Activated CD8-positive, alpha-beta memory T cell treated with anti-CD3 and anti-CD28 coated beads, Interleukin-2, amount 50 U/mL, for 24 hours (primary cell): ENCODE results near the gene KCTD2.
"Not testable (repeated sequence)": the region's sequence is repeated elsewhere in the genome, so short reads cannot be mapped to it uniquely, and the experiment has no call there.

Source experiments
- DNase-seq: peaks from one replicate; pipeline ENCODE4 v3.0.0-alpha.2; 2020; ENCODE audit errors: extremely low read depth

KCTD2 gene

DNA sequence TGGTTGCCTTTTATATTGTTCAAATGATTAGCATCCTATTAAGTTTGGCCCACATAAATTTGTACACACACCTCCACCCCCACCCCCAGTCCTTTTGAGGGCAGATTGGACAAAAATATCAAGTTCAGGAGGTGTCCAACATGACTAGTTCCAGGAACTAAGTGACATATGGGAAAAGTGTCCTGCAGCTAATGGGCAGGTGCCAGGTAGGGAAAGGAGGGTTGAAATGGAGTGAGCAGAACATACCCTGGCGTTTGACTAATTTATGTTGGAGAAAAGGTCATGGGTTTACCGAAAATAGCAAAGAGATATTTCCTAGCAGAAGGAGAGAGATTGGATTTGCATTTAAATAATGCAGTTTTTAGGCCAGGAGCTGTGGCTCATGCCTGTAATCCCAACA lies 4.9 kb downstream of the KCTD2 start:
- no peak for DNase-seq

DNA sequence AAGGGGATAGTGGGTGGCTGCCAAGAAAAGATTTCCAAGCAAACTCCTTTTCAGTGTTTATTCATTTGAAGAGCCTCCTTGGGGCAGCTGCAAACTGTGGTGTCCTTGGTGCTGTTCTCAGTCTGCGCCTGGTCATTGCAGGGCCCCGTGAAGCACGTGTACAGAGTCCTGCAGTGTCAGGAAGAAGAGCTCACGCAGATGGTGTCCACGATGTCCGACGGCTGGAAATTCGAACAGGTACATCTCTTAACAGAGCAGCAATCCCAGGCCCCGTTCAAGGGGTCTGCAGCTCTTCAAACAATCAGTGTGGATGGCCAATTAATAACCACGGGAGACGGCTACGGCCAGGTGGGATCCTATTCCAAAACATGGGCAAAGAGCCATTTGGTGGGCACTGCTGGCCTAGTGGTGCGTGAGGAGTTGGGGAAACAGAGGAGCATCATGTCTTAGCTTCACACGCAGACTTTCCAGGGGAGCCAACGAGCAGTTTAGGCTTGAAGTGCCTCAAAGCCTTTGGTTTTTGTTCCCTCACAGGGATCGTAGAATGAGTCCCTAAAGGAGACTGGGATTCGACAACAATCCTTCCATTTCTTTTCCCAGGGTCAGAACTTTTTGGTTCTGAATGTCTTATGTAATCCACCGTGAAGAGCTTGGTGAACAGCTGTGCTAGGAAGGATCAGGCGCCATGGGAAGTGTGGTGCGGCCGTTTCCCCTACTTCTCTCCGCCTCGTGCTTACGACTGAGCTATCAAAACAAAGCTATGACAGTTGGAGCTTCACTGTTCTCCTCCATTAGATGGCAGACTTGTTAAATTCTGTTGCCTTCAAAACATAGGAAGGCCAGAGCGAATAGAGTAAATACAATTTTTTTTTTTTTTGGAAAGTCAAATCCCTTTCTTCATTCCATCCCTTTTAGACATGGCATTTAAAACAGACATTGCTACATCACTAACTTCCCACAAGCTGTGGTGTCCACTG lies 12.6 kb downstream of the KCTD2 start:
- no peak for DNase-seq

GRCh38 chr17:75060434-75061054 lies 13.5 kb downstream of the KCTD2 start:
- no peak for DNase-seq

DNA sequence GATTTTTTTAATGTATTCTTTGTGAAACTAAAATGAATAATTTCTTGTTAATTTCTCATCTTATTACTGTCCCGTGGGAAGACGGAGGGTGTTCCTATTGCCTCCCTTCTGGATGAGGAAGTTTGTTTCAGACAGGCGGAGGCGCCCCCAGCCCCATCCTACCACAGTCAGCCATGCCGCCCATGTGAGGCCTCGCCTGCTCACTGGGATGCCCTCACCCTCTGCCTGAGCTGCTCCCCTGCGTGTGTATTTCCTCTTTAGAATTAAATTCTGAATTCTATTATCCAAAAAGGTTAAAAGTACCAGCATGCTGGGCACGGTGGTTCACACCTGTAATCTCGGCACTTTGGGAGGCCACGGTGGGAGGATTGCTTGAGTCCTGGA lies 14.0 kb downstream of the KCTD2 start:
- no peak for DNase-seq

GRCh38 chr17:75061618-75062017 lies 14.6 kb downstream of the KCTD2 start:
- DNase-seq, result no peak

DNA sequence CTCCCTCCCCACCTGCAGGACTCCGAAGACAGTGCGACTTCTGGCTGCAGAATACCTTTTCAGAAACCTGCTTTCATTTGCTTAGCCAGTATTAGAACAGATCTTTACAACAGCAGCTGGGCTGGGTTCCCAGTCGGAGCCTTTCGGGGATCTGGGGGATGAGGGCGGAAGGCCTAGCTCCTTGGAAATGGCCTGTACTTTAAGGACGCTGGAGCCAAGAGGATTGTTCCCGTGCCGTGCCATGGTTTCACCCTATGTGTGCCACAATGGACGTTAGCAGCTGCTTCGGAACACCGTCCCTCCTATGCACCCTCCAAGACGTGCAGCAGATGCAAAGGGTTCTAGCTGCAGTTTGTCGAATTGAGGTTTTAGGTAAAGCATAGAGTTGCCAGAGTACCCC lies 16.2 kb downstream of the KCTD2 start:
- no peak for DNase-seq

DNA sequence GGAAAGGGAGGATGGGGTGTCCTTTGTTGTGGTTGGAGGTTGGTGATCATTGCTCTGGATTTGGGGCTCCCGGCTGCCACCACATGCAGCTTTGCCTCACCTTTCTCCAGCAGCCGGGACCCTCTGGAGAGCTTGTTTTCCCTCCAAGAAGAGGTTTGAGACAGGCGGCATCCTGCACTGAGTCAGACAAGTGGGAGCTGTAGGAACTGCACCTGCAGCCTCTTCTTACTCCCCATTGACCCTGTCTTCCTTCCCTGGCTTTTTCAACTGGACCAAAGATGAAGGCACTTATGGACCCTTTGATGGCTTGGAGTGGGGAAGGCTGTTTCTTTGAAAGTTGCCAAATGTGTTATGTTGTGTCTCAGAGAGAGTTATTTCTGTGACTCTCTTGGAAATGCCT lies 16.6 kb downstream of the KCTD2 start:
- DNase-seq, result no peak

GRCh38 chr17:75064040-75064439 lies 17.0 kb downstream of the KCTD2 start:
- DNase-seq, result no peak

DNA sequence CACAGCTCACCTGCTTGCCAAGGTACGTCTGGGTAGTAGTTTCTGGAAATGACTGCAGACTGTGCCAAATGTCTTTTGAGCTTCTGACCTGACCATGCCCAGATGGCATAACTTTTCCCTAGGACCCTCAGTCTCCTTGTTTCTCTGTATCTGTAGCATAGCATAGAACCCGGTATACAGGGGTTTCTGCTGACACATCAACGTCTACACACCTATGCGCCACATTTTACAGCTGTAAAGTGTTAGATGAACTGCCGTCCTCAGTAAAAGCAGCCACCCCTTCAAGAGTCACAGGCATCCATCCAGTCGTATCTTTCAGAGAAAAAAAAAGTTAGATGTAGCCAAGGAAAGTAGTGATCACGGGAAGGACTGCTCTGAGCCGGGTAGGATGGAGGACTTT lies 17.4 kb downstream of the KCTD2 start:
- DNase-seq, result no peak

GRCh38 chr17:75064867-75065561 lies 18.0 kb downstream of the KCTD2 start:
- no peak for DNase-seq

DNA sequence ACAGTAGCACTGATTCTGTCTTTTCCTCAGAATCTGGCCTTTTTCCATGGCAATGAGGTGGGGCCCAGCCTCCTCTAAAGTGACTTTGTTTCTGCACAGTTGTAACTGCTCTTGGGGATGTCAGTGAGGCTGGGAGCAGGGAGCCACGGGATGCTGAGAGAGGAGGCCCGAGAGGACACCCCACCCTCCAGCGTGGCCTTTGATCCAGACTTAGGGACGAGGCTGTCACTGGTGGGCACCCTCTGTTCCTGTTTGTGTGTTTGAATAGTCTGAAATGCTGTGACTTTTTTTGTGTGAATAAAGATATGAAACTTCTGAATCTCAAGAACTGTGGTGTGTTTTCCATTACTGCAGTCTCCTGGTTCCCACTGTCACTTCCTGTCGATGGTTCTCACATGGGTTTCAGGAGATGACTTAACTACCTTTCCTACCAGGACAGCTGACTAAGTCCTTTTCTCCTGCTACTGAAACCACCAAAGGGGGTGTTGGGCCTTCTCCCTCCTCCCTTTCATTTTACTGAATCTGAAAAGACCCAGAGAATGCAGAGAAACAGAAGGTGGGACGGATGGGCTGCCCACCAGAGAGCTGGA lies 18.6 kb downstream of the KCTD2 start:
- no peak for DNase-seq

GRCh38 chr17:75067856-75068255 lies 20.8 kb downstream of the KCTD2 start:
- no peak for DNase-seq

- no peak for DNase-seq
Measured at GRCh38 chr17:75068750-75069149, 21.7 kb downstream of the KCTD2 start.

DNA sequence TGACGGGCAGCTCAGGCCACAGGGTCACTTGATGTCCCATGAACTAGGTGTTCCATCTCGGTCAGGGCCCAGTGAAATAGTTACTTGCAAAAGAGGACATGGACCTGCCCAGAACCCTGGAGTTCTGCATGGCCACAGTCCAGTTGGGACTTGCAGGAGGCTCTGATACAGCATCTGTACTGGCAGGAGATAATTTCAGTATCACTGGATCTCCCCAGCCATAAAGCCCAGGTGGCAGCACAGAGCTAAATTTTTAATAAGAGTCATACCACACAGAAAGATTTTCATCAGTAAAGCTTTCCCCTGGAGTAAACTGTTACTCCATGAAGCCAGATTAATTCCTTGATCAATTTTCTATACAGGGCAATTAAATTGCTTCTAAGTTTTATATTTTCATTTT lies 22.8 kb downstream of the KCTD2 start:
- no peak for DNase-seq

DNA sequence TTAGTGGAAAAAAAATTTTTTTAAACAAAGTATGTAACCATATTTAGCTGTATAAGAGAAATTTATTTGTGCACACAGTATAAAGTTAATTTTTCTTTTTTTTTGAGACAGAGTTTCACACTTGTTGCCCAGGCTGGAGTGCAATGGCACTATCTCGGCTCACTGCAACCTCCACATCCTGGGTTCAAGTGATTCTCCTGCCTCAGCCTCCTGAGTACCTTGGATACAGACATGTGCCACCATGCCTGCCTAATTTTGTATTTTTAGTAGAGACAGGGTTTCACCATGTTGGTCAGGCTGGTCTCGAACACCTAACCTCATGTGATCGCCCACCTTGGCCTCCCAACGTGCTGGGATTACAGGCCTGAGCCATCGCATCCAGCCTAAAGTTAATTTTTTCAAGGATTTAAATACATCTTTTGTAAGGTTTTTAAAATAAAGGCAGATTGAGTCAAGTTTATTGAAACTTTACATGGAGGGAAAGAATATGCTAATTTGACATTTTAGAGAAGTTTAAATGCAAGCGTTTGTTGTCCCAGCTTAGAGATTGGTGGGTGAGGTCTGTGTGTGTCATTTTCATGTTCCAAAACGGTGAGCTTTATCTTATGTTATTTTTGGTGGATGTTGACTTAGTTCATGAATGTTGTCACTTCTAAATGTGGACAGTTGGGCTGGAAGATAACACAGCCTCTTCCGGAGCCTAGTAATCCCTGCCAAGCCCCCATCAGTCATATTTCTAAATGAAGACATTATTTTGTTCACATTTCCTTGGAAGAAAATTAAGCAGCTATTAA lies 24.6 kb downstream of the KCTD2 start:
- not testable (repeated sequence) for DNase-seq

- DNase-seq, result not testable (repeated sequence)
Measured at GRCh38 chr17:75072909-75073308, 25.9 kb downstream of the KCTD2 start.

DNA sequence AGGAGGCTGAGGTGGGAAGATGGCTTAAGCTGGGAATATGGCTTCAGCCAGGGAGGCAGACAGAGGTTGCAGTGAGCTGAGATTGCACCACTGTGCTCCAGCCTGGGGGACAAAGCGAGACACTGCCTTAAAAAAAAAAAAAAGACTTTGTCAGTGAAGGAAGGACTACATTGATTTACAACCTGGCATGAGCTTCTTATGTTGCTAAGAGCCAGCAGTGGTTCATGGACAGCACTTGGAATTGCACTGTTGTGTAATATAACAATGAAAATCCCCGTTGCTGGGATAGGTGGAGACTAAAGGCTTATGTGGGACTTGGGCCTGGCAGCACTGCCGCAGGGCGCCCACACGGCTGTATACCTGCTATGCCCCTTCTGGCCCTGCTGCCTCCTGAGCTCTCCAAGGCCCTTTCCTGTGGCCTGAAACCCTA lies 26.6 kb downstream of the KCTD2 start:
- DNase-seq, result no peak

DNA sequence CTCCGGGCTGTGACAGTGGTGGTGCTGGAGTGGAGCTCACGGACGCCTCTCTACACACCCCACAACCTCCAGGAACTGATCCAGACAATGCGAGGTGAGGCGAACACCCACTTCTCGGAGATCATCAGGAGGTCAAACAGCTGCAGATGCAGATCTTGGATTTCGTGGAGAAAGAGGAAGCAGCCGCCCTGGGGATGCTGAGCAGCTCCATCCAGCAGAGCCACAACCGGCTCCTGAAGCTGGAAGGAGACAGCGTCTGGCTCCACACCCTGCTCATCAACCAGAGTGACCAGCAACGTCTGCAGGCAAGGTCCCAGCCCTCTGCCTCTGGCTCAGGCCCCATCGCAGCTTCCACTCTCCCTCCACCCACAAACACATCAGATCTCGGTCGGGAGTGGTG lies 27.5 kb downstream of the KCTD2 start:
- no peak for DNase-seq

DNA sequence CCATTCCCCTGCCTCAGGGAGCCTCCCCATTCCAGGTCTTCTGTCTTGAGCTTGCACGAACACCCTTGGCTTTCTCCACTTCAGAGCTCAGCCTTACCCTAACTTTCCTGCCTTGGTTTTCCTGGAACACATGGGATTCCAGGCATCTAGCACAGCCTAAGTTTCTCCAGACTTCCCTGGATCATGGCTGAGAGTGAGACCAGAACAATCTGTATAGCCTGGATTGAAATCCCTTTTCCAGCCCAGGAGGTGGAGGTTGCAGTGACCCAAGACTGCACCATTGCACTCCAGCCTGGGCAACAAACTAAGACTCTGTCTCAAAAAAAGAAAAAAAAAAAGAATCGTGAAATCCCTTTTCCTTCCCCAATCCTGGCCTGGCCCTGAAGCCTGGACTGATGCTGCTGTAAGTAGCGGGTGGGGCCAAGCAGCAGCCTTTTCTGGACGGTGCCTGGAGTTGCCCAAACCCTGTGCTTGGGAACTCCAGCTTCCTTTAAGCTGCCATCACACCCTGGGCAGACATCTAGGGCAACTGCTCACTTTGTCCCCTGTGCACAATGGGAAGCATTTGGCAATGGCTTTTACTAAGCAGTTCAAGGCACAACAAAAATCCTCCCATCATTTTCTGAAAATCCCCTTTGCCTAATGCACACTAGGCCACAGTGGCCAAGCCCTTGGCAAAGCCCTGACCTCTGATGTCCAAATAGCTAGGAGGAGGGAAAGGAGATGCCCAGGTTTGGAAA lies 28.7 kb downstream of the KCTD2 start:
- DNase-seq, result no peak

DNA sequence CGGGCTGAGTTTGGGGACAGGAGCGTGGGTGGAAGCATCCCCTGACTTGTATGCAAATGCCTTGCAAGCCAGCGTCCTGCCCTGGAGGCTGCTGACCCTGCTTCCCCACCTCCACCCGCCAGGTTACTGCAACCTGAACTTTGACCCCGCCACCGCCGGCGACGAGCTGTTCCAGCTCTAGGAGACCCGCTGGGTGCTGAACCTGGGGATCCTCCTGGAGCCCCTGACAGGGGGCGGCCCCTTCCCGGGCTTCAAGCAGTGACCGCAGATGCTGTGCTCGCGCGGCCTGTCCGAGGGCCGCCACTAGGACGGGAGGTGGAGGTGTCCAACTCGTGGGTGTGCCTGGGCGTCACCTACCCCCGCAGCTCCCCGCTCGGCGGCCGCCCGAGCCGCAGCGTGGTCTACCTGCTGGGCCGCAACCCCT lies 30.1 kb downstream of the KCTD2 start:
- no peak for DNase-seq
